Adipocyte (in vitro differentiated cells): ENCODE results near the gene IL17RD.
A peak's percentile ranks its signal among the peaks of the same experiment; 100 is the strongest.

Experiments
- DNase-seq: peaks from one replicate; pipeline ENCODE4 v3.0.0-alpha.2; 2015; ENCODE audit warnings: low read depth
- H3K27me3 ChIP-seq: replicated peaks from 2 replicates; pipeline ENCODE4 v1.7.0; 2013; ENCODE audit warnings: mild to moderate bottlenecking, low read length, moderate library complexity; ENCODE audit not compliant: control insufficient read depth, insufficient read depth
- H3K36me3 ChIP-seq: 2 replicates; pipeline ENCODE4 v1.7.0; 2013; ENCODE audit warnings: low read length, mild to moderate bottlenecking, moderate library complexity; ENCODE audit not compliant: control insufficient read depth, insufficient read depth, severe bottlenecking
- H3K4me1 ChIP-seq: 2 replicates; pipeline ENCODE4 v1.7.0; 2013; ENCODE audit warnings: mild to moderate bottlenecking, low read length, moderate library complexity; ENCODE audit not compliant: control insufficient read depth, insufficient read depth
- H3K4me3 ChIP-seq: 2 replicates; pipeline ENCODE4 v1.7.0; 2013; ENCODE audit warnings: mild to moderate bottlenecking, low read length, moderate library complexity
- H3K9ac ChIP-seq: 2 replicates; pipeline ENCODE4 v1.7.0; 2013; ENCODE audit warnings: mild to moderate bottlenecking, low read length, moderate library complexity
- H3K9me3 ChIP-seq: 2 replicates; pipeline ENCODE4 v1.7.0; 2013; ENCODE audit warnings: mild to moderate bottlenecking, low read length, moderate library complexity; ENCODE audit not compliant: control insufficient read depth

IL17RD gene

DNA sequence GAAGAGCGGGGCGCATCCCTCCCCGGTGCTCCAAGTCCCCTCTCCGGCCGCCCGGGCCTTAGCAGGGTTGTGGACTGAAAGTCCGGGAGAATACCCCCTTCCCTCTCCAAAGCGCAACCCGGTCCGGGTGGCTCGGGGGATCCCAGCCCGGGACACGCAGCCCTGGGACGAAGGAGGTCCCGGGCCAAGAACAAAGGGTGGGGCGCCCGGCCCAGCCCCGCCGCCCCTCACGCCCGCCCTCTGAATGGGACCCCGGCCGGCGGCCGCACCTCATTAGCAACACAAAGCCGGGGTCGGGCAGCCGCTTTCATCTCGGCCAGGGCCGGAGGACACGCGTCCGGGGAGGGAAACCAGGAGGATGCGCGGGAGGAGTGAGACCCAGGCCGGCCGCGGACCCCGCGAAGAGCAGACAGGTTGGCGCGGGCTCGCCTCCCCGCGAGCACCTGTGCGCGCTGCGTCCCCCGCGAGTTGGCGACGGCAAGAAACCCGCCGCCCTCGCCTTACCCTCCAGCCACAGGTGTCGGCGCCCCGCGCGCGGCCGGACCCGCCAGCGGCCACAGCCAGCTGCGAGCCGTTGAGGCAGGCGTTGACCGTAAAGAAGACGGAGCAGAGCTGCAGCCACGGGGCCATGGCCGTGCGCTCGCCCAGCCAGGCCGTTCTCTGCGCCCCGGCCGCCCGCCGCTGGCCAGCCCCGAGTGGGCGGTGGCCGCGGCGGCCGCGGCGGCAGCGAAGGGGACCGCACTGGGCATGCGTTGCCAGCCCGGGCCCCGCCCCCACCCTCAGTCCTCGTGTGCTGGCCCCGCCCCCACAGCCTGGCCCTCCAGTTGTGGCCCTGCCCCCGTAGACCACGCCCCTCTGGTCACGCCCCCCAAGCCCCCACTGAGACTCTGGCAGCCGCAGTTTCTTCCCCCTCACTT is at the start of gene IL17RD:
IL17RD (minus strand) TSS at position 697 of the 917 bp plus-strand sequence; CDS start at position 630, 67 bp downstream.
- peaks cover 19% of the 10 kb centered on the region for H3K27me3 ChIP-seq
- H3K4me1 ChIP-seq = peaks cover 9% of the 10 kb centered on the region
- H3K36me3 ChIP-seq = no peaks in the 10 kb centered on the region

DNA sequence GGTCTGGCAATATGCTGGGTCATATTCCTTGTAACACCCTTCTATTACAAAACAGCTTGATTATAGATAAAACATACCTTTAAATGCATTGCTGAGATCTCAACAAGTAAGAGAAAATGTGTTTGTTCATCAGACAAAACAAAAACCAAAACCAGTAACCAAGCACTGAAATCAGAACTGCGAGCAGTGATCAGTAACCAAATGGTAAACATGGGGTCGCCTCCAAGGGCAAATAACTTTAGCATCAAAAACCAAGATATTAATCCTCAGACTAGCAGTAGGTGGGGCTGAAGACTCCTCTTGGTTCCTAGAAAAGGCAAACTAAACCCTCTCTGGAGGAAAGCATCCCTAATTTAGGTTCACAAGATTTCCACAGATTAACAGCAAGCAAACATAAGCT is 41.3 kb upstream of the IL17RD start:
- no peaks in the 10 kb centered on the region for H3K9me3 ChIP-seq
- no peaks in the 10 kb centered on the region for H3K36me3 ChIP-seq
- no peak overlapping the region for H3K4me3 ChIP-seq
- no peak for DNase-seq
- H3K27me3 ChIP-seq = no peaks in the 10 kb centered on the region
- H3K9ac ChIP-seq = no peak overlapping the region
- peaks cover 13% of the 10 kb centered on the region for H3K4me1 ChIP-seq

More for the DNA sequence above, at the start of gene IL17RD:
- H3K9me3 ChIP-seq = no peaks in the 10 kb centered on the region
- peak within 1 kb of the TSS; percentile 85 for H3K4me3 ChIP-seq
- peak within 1 kb of the TSS; percentile 67 for H3K9ac ChIP-seq
- peak; percentile 95 for DNase-seq

DNA sequence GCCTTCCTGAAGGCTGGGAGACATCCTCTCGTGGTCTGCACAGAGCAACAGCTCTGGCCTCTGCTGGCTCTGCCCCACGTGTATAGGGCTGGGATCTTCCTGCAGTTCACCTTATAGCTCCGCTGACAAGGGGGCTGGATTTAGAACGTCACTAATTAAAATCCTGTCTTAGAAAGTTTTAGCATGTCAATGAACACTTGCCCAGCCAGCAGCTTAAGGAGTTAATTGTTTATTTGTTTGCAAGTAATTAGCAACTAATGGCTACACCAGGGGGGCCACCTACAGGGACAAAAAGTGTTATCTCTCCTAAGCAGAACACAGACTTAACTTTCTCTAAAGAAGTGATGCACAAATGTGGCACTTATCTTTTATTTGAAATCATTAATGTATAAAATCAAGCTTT is 34.7 kb upstream of the IL17RD start, which contains the start of gene HESX1:
HESX1 (minus strand) TSS at position 84 of the 403 bp plus-strand sequence; CDS start at position 24, 60 bp downstream.
- Histone ChIP-seq H3K36me3 (no peaks in the 10 kb centered on the region), H3K4me1 (peaks cover 3% of the 10 kb centered on the region), H3K27me3 (no peaks in the 10 kb centered on the region), H3K4me3 (no peak within 1 kb of the TSS), H3K9me3 (no peaks in the 10 kb centered on the region), H3K9ac (no peak within 1 kb of the TSS)
- no peak for DNase-seq

DNA sequence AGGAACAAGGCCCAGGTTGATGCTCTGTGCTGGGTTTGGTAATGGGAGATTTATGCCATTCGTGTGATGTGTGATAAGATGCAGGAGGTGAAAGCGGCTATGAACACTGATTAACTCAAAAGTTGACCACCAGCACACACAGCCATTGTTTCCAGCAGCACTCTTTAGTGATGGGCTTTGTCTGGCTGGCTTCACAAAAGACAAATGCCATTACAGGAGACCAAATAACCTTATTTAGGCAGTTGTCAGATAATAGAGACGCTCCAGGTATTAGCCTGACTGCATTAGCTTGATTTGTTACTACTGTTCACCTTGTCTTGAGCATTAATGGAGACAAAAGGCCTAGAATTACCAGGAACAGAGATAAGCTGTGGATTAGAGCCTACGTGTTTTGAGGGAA is 29.5 kb upstream of the IL17RD start:
- Histone ChIP-seq H3K36me3 (no peaks in the 10 kb centered on the region), H3K4me3 (no peak overlapping the region), H3K9ac (no peak overlapping the region), H3K4me1 (peaks cover 3% of the 10 kb centered on the region), H3K9me3 (no peaks in the 10 kb centered on the region), H3K27me3 (no peaks in the 10 kb centered on the region)
- DNase-seq = no peak

DNA sequence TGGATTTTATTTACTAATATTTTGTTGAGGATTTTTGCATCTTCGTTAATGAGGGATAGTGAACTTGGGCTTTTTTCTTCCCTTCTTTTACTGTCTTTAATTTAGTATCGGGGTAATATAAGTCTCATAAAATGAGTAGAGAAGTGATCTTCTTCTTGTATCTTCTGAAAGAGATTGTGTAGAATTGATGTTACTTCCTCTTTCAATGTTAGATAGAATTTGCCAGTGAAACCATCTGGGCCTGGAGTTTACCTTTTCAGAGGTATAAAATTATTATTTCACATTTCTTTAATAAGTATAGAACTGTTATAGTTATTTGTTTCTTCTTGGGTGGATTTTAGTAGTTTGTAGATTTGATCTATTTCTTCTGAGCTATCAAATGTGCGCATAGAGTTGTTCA is 26.9 kb upstream of the IL17RD start:
- Histone ChIP-seq H3K4me1 (peaks cover 10% of the 10 kb centered on the region), H3K36me3 (no peaks in the 10 kb centered on the region), H3K27me3 (no peaks in the 10 kb centered on the region), H3K9ac (no peak overlapping the region), H3K4me3 (no peak overlapping the region), H3K9me3 (no peaks in the 10 kb centered on the region)
- no peak for DNase-seq

DNA sequence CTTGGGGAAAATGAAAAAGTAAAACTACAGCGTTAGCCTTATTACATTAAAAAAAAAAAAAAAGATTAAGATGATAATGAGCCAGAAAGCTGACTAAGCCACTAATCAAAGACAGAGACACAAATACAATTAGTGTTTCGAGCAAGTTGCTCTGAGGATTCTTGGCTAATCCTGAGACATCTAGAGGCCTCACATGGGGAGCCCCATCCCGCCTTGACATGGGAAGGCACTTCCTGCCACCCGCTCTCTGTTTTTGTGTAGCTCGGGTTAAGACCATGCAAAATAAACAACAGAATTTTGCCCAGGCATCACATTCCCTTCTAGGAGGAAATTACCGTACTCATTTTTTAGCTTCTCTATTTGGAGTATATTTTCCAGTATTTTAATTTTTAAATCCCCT is 19.4 kb upstream of the IL17RD start:
- Histone ChIP-seq H3K36me3 (no peaks in the 10 kb centered on the region), H3K9me3 (no peaks in the 10 kb centered on the region), H3K4me1 (peaks cover 14% of the 10 kb centered on the region), H3K4me3 (no peak overlapping the region), H3K27me3 (no peaks in the 10 kb centered on the region), H3K9ac (no peak overlapping the region)
- peak; percentile 64 for DNase-seq

DNA sequence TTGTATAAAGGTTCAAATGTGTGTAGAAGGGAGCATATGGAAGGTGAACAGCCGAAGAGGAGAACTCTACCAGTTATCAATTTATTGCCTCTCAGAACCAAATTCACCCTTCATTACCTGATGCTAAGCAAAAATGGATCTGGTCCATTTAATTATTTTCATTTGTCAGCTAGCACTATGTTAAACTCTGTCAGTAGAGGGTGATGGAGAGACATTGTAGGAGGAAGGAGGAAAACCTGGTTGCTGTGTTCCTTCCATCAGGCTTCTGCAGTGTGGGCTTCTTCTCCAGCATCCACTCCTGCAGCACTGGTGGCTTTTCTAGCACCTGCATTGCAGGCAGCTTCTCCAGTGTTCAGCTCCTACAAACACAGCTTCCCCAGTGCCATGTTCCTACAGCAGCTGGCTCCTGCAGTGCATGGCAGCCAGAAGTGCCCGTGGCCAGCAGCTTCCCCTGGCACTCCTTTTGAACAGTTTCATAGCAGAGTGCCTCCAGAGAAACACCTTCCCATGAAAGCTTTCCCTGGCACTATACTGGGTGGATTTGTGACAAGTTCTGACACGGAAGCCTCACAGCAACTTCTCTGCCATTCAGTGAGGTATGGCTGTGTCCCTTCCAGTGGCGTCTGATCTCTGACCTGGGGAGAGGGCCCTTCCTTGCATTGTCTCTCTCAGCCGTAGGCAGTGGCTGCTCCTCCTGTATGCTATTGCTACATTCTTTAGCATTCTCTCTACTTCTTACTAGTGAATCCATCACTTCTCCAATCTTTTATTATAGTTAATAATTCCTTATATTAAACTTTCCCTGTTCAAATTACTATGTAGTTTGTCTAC is 14.6 kb upstream of the IL17RD start:
- no peaks in the 10 kb centered on the region for H3K9me3 ChIP-seq
- peaks cover 4% of the 10 kb centered on the region for H3K4me1 ChIP-seq
- H3K36me3 ChIP-seq = no peaks in the 10 kb centered on the region
- H3K4me3 ChIP-seq = no peak overlapping the region
- H3K27me3 ChIP-seq = peaks cover 12% of the 10 kb centered on the region
- peak; percentile 62 for DNase-seq
- H3K9ac ChIP-seq = no peak overlapping the region

DNA sequence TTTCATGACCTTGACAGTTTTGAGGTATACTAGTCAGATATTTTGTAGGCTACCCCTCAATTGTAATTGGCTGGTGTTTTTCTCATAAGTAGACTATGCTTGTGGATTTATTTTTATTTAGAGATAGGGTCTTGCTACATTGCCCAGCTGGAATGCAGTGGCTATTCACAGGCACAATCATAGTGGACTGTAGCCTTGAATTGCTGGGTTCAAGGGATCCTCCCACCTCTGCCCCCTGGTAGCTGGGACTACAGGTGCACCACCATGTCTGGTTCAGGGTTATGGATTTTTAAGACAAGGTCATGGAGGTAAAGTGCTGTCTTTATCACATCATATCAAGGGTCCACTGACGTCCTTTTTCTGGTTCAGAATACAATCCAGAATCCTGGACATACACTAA is 10.9 kb upstream of the IL17RD start:
- no peak overlapping the region for H3K9ac ChIP-seq
- no peaks in the 10 kb centered on the region for H3K4me1 ChIP-seq
- no peak for DNase-seq
- no peaks in the 10 kb centered on the region for H3K36me3 ChIP-seq
- H3K9me3 ChIP-seq = no peaks in the 10 kb centered on the region
- H3K4me3 ChIP-seq = no peak overlapping the region
- peaks cover 20% of the 10 kb centered on the region for H3K27me3 ChIP-seq

DNA sequence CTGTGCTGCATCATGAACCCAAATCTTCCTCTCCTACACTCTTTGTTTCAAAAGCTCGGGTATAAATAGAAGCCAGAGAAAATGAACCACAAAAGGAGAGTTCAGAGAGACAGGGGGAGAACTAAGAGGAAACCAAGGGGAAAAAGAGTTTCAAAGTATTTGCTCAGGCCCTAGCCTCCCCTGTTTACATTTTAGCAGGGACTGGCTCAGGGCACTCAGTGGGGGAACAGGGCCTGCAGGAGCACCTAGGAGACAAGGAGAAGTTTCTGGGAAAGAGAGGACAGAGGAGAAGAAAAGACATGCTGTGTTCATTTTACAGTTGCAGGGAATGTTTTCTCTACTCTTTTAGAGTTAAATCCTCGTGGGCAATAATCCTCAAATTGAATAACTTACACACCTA is 8.5 kb upstream of the IL17RD start:
- no peak for DNase-seq
- Histone ChIP-seq H3K36me3 (no peaks in the 10 kb centered on the region), H3K4me1 (no peaks in the 10 kb centered on the region), H3K9ac (no peak overlapping the region), H3K9me3 (no peaks in the 10 kb centered on the region), H3K4me3 (no peak overlapping the region), H3K27me3 (peaks cover 18% of the 10 kb centered on the region)

DNA sequence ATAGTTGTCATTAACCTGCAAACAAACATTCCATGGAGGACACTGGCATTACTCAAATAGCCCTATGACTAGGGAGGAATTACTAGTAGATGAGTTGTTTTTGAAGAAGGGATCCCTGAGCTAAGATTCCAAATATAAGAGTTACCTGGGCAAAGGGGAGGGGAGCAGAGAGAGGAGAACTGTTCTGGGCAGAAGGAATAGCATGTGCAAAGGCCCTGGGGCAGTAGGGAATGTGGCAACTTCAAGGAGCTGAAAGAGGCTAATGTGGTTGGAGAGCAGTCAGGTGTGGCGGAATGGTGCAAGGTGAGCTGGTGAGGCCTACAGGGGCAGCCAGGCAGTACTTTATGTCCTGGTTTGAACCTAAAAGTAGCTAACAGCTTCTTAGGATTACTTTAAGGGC is 5.8 kb upstream of the IL17RD start:
- H3K9me3 ChIP-seq = no peaks in the 10 kb centered on the region
- DNase-seq = no peak
- H3K4me1 ChIP-seq = no peaks in the 10 kb centered on the region
- H3K9ac ChIP-seq = no peak overlapping the region
- no peak overlapping the region for H3K4me3 ChIP-seq
- H3K36me3 ChIP-seq = no peaks in the 10 kb centered on the region
- H3K27me3 ChIP-seq = peaks cover 23% of the 10 kb centered on the region
